NCI-H345 treated with DMSO at 0.1 percent for 48 hours (cell line): ENCODE measurements around the gene PRLHR.

Experiments
- DNase-seq: peaks from one replicate; lab custom pipeline; 2025; ENCODE audit not compliant: unreplicated experiment; lab: John Stamatoyannopoulos, UW

The PRLHR gene

DNA sequence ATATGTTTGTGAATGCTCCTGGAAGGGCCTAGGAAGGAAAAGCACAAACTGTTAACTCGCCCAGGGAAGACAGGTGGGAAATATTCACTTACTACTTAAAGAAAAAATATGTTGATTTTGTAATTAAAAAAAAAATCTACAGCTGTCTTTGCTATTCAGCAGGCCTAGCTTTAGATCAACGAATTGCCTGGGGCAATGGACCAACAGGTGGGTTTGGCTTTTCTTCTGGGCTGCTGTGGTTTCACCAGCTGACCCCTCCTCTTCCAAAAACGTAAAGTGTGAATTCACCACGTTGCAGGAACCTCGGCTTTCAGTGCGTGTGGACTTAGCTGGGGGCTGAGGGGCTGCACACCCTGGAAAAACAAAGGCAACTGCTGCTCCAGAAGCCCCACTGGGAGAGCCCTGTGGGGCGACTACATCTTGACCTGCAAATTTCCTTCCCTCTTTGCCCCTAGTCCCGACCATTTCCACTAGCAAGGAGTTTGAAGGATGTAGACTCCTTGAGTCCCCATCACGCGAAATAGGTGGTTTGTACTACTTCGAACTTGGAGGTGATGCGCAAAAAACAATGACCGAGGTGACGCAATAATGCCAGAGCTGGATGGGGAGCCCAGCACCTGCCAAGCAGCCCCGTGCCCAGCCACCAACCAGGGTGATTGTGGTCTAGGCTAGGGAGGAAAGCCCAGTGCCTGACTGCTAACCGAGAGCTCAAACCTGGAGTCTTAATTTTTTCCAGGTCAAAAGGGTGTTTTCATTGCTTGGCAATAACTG is 7.4 kb downstream of the PRLHR start:
- DNase-seq: no peak

DNA sequence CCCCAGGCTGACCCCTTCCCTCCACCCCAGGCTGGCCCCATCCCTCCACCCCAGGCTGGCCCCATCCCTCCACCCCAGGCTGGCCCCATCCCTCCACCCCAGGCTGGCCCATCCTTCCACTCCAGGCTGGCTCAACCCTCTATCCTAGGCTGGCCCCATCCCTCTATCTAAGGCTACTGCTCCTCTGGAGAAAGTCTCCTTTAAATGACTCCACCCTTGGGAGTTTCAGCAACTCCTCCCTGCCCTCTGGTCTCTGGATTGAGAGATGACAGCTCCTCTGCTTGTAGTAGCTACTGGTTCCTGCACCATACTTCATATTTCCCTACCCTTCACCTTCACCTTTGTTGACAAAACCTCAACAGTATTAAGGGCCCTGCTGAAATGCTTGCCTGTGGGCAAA is 8.5 kb downstream of the PRLHR start:
- DNase-seq: no peak

- no peak for DNase-seq
Measured at GRCh38 chr10:118585794-118586193, 9.7 kb downstream of the PRLHR start.

- no peak for DNase-seq
Measured at GRCh38 chr10:118585234-118585633, 10.2 kb downstream of the PRLHR start.

- no peak for DNase-seq
Measured at GRCh38 chr10:118584181-118584954, 11.1 kb downstream of the PRLHR start.

DNA sequence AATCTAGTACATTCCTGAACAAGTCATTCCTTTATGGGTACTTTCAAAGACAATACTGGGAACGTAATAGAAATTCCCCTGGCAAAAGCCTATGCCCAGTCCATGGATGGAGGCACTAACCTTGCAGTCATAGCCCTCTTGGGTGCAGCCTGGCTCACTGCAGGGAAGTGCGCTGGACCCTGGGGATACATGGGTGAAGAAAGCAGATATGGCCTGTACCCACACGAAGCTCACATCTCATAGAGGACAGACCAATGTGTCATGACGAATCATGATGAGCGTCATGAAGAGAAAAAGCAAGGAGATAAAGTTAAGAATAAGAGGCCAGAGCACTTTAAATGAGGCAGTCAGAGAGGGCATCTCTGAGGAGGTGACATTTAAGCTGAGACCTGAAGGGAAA is 11.8 kb downstream of the PRLHR start:
- no peak for DNase-seq

DNA sequence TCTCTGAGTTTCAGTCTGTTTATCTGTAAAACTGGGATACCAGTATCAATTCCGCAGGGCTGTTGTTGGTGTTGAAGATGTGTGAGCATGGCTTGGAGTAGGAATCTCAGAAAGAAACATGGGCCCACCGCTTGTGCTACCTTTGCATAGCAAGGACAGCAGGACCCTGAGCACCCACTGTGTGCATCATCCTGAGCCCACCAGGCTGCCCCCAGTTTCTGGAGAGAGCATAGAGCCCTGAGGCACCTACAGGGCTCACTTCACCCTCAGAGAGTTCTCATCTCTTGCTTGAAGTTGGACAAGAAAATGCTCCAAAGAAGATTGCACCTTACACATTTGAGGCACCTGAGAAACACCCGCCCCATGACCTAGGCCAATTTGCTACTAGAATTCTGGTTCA is 12.9 kb downstream of the PRLHR start:
- no peak for DNase-seq

GRCh38 chr10:118581340-118581739 is 14.1 kb downstream of the PRLHR start:
- DNase-seq: no peak

GRCh38 chr10:118580702-118581101 is 14.7 kb downstream of the PRLHR start:
- DNase-seq: no peak

GRCh38 chr10:118573512-118573911 is 21.9 kb downstream of the PRLHR start:
- DNase-seq: no peak

DNA sequence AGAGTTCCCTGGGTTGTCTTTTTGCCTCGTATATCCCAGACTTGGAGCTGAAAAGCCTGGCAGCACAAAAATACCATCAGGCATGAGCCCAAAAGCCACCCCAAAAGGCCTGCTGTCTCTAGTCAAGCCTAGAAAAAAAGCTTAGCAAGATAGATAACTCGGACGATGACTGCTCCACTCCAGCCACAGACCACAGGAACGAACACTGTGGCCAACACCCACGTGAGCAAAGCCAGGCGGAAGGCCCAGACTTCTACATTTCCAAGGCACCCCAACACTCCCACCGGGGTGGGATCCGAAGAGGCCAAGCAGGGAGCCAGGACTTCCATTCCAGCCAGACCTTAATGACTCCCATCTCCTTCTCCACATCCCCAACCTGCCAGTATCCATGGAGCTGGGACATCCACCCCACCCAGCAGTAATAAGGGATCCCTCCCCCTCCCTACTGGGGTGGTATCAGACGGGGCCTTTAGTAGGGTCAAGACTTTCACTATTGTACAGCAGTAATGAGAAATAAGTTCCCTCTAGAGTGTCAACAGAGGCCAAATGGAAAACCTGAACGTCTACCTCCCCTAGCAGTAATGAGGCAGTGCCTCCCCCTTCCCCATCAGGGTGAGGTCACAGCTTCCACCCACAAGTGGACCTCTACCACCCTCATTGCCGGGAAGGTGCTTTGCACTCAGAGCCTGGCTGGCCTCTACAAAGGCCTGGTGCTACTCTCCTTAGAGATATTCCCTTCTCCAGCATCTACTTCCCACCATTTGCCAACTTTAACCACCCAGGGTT is 23.0 kb downstream of the PRLHR start:
- DNase-seq: no peak

DNA sequence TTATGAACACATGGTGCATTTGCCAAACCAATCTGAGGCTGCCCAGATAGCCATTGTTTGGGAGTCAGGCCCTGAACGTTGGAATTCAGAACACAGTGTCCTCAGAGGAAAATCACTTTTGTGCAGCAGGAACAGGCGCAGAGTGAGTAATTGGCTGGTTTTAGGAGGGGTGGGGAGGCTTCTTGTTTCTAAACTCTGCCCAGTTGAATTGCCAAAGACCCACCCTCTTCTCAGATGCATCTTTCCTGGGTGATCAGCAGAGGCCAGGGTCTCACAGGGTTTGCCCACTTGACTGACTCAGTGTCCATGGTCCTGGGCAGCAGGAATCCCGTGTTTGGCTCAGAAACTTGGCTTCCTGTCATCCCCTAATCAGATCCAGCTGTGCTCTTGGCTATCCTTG is 24.3 kb downstream of the PRLHR start:
- DNase-seq: no peak

- no peak for DNase-seq
Measured at GRCh38 chr10:118570591-118570990, 24.9 kb downstream of the PRLHR start.

GRCh38 chr10:118569882-118570252 is 25.6 kb downstream of the PRLHR start:
- DNase-seq: no peak

DNA sequence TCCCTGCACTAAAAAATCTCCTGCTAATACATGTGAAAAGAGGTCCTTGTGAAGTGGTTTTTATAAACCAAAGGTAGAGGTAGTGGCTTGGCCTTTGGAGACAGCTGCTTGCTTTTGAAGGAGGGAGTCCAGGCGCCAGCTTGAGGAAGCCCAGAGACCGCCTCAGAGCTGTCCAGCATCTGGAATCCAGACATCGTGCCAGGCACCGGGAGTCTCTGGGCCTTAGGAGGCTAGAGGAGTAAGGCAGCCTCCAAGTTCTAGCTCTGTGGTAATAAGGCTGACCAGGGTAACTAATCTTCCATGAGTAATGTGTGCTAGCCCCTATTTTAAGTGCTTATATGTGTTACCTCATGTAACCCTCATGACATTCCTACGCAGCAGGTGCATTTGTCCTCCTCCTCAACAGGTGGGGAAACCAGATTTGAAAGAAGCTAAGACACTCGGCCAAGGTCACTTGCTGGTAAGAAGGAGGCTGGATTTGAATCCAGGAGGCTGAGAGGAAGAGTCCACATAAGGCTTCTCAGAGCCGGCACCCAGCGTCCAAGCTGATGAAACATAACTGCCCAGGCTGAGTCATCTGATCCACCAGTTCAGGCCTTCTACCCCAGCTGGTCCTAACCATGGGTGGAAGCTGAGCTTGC is 26.1 kb downstream of the PRLHR start:
- no peak for DNase-seq

- peak; percentile 8 for DNase-seq
Measured at GRCh38 chr10:118568327-118568848, 27.1 kb downstream of the PRLHR start.

GRCh38 chr10:118567701-118568248 is 27.7 kb downstream of the PRLHR start:
- DNase-seq: no peak

- no peak for DNase-seq
Measured at GRCh38 chr10:118566911-118567310, 28.5 kb downstream of the PRLHR start.

- no peak for DNase-seq
Measured at GRCh38 chr10:118565301-118566075, 30.0 kb downstream of the PRLHR start.

- DNase-seq: no peak
Measured at GRCh38 chr10:118564652-118565051, 30.8 kb downstream of the PRLHR start.
